BJ (cell line): ENCODE measurements around the gene NCAPD2. TPM values are rescaled to one million over a fixed set of nuclear protein-coding genes. Genes with fewer than 3 reads are reported as not detected.
"Not testable (repeated sequence)": the region's sequence is repeated elsewhere in the genome, so short reads cannot be mapped to it uniquely, and the experiment has no call there.

Experiments used
- CTCF ChIA-PET: fragments of 350-600 bp; formaldehyde crosslinking; extraction: SDS; loops from one replicate; lab custom pipeline; 2021; ENCODE audit warnings: antibody characterized with exemption, inconsistent platforms; lab: Yijun Ruan, JAX
- POLR2A ChIA-PET: fragments of 300-600 bp; sonication (Branson Sonifier 250); formaldehyde crosslinking; extraction: SDS; loops from one replicate; lab custom pipeline; 2021; ENCODE audit warnings: antibody characterized with exemption; lab: Charles Lee
- DNase-seq: peaks from one replicate; pipeline ENCODE4 v3.0.0-alpha.2; 2011; ENCODE audit warnings: low read depth
- H3K27me3 ChIP-seq: 2 replicates; pipeline ENCODE4 v1.6.0; 2011; ENCODE audit warnings: low read length; ENCODE audit not compliant: control insufficient read depth, insufficient read depth
- H3K36me3 ChIP-seq: 2 replicates; pipeline ENCODE4 v1.5.1; 2011; ENCODE audit warnings: low read length; ENCODE audit not compliant: control insufficient read depth, insufficient read depth
- H3K4me3 ChIP-seq: 2 replicates; pipeline ENCODE4 v1.5.1; 2011; ENCODE audit warnings: low read depth, mild to moderate bottlenecking, control low read depth, low read length
- CTCF ChIP-seq: IDR thresholded peaks from 2 replicates; pipeline ENCODE4 v1.5.1; 2011; ENCODE audit warnings: low read depth, mild to moderate bottlenecking, control low read depth, inconsistent platforms, low read length, moderate library complexity; ENCODE audit not compliant: insufficient read depth
- polyA plus RNA-seq: library from polyadenylated mRNA; depleted of rRNA; stranded (reverse); fragments of >200 nt; gene quantifications from 2 replicates; pipeline ENCODE4 v1.2.3, GENCODE V29; 2011

NCAPD2 gene
- polyA plus RNA-seq, 1 experiment, result 65.6 TPM

GRCh38 chr12:6535697-6535946, 41.7 kb downstream of the NCAPD2 start:
- Histone ChIP-seq H3K36me3 (peaks cover 42% of the 10 kb centered on the region), H3K27me3 (no peaks in the 10 kb centered on the region), H3K4me3 (peak overlapping the region; percentile 88)
- CTCF ChIA-PET, result interaction anchor here (1.6 to 8.6 kb wide), 4 partner anchors 17 to 213 kb away, joined by 4 to 157 read pairs (median 7); partner anchors contain the start of genes IFFO1 and VAMP1
- no peak for DNase-seq
- POLR2A ChIA-PET, result interaction anchor here (0.6 to 1.8 kb wide), 3 partner anchors 13 to 153 kb away, joined by 6 to 16 read pairs (median 7); partner anchors contain the start of gene ZNF384
- TF ChIP-seq CTCF, result no peak

- H3K36me3 ChIP-seq, result peaks cover 39% of the 10 kb centered on the region
Measured at GRCh38 chr12:6535960-6536847, 42.3 kb downstream of the NCAPD2 start.

GRCh38 chr12:6536894-6537579, 43.1 kb downstream of the NCAPD2 start:
- Histone ChIP-seq H3K4me3 (peak overlapping the region; percentile 88), H3K27me3 (no peaks in the 10 kb centered on the region), H3K36me3 (peaks cover 42% of the 10 kb centered on the region)
- POLR2A ChIA-PET, result interaction anchor here (0.5 to 1.2 kb wide), 3 partner anchors 12 to 21 kb away, joined by 4 to 8 read pairs (median 4); no protein-coding TSS in a partner anchor
- no peak for TF ChIP-seq CTCF
- CTCF ChIA-PET, result interaction anchor here (0.7 to 8.6 kb wide), 10 partner anchors 16 to 210 kb away, joined by 3 to 157 read pairs (median 6); partner anchors contain the start of genes IFFO1, MRPL51 and VAMP1
- no peak for DNase-seq

More at GRCh38 chr12:6535960-6536847, 42.3 kb downstream of the NCAPD2 start:
- no peaks in the 10 kb centered on the region for H3K27me3 ChIP-seq
- CTCF ChIA-PET, result interaction anchor here (0.9 to 8.6 kb wide), 5 partner anchors 17 to 213 kb away, joined by 3 to 157 read pairs (median 6); partner anchors contain the start of genes IFFO1 and VAMP1
- peak overlapping the region; percentile 88 for H3K4me3 ChIP-seq
- no peak for TF ChIP-seq CTCF
- DNase-seq, result no peak
- POLR2A ChIA-PET, result interaction anchor here (0.6 to 1.8 kb wide), 3 partner anchors 13 to 153 kb away, joined by 6 to 16 read pairs (median 7); partner anchors contain the start of gene ZNF384

GRCh38 chr12:6537580-6538419, 43.9 kb downstream of the NCAPD2 start:
- not testable (repeated sequence) for H3K27me3 ChIP-seq, DNase-seq
- ChIA-PET POLR2A (interaction anchor here (0.5 to 1.2 kb wide), 3 partner anchors 12 to 20 kb away, joined by 4 to 8 read pairs (median 4); no protein-coding TSS in a partner anchor), CTCF (interaction anchor here (0.7 to 8.6 kb wide), 14 partner anchors 15 to 211 kb away, joined by 3 to 157 read pairs (median 4); partner anchors contain the start of genes IFFO1, MRPL51 and VAMP1)
- Histone ChIP-seq H3K36me3 (peaks cover 42% of the 10 kb centered on the region), H3K4me3 (peak overlapping the region; percentile 88; the same call in 1 of the 2 replicates)
- TF ChIP-seq CTCF, result peak; percentile 74
